MCF 10A (cell line): ENCODE measurements around the gene CPT1B. TPM values are rescaled to one million over a fixed set of nuclear protein-coding genes. Genes with fewer than 3 reads are reported as not detected.
A peak's percentile ranks its signal among the peaks of the same experiment; 100 is the strongest.

ENCODE experiments used
- BruUV-seq: library from RNA; stranded (reverse); fragments of 400-500 nt; replicated peaks from 2 replicates; lab custom pipeline; 2021; lab: Mats Ljungman, UMichigan
- CTCF ChIA-PET: fragments of 300-600 bp; sonication (Branson Sonifier 250); formaldehyde crosslinking; extraction: SDS; loops from one replicate; lab custom pipeline; 2021; ENCODE audit warnings: antibody characterized with exemption, inconsistent platforms; lab: Yijun Ruan, JAX
- POLR2A ChIA-PET: fragments of 300-600, 350-650 bp; sonication (Branson Sonifier 250); formaldehyde crosslinking; extraction: SDS; loops from one replicate; lab custom pipeline; 2020; ENCODE audit warnings: antibody characterized with exemption, inconsistent platforms; lab: Yijun Ruan, JAX
- DNase-seq: peaks from one replicate; pipeline ENCODE4 v3.0.0-alpha.2; 2018; ENCODE audit not compliant: unreplicated experiment
- H3K27ac Mint-ChIP-seq: one replicate; pipeline ENCODE4 v1.8.0; 2022; ENCODE audit warnings: mild to moderate bottlenecking, low read depth, mixed read lengths; ENCODE audit not compliant: unreplicated experiment
- H3K27me3 Mint-ChIP-seq: one replicate; pipeline ENCODE4 v1.8.0; 2022; ENCODE audit warnings: mixed read lengths; ENCODE audit not compliant: insufficient read depth, unreplicated experiment
- H3K36me3 Mint-ChIP-seq: one replicate; pipeline ENCODE4 v1.8.0; 2022; ENCODE audit warnings: mild to moderate bottlenecking, moderate library complexity, mixed read lengths; ENCODE audit not compliant: insufficient read depth, unreplicated experiment
- H3K4me1 Mint-ChIP-seq: one replicate; pipeline ENCODE4 v1.8.0; 2022; ENCODE audit warnings: mixed read lengths; ENCODE audit not compliant: insufficient read depth, unreplicated experiment
- H3K4me3 Mint-ChIP-seq: one replicate; pipeline ENCODE4 v1.8.0; 2022; ENCODE audit warnings: mild to moderate bottlenecking, moderate library complexity, mixed read lengths; ENCODE audit not compliant: unreplicated experiment
- H3K9me3 Mint-ChIP-seq: one replicate; pipeline ENCODE4 v1.8.0; 2022; ENCODE audit warnings: mixed read lengths; ENCODE audit not compliant: unreplicated experiment
- CTCF ChIP-seq: fragments of 200-600 bp; IDR thresholded peaks from one replicate; pipeline ENCODE4 v1.8.0; 2022; ENCODE audit warnings: antibody characterized with exemption, mild to moderate bottlenecking; ENCODE audit not compliant: unreplicated experiment
- intact Hi-C: fragments of 100-400 bp; cut with micrococcal nuclease; formaldehyde crosslinking; loops from 2 replicates; pipeline ENCODE4 v1.14.1; 2022
- total RNA-seq: library from RNA; stranded (reverse); gene quantifications from 2 replicates; pipeline ENCODE4 v1.2.3, GENCODE V29; 2022

Gene CPT1B
- total RNA-seq, 1 experiment from 2014 or later, result 52.2 TPM

GRCh38 chr22:50622723-50623327, 44.6 kb upstream of the CPT1B start:
- peaks cover 10% of the 10 kb centered on the region for H3K36me3 Mint-ChIP-seq
- peak overlapping the region; percentile 68 for H3K4me3 Mint-ChIP-seq
- peaks cover 31% of the 10 kb centered on the region for H3K4me1 Mint-ChIP-seq
- H3K27ac Mint-ChIP-seq, result peak overlapping the region; percentile 47
- intact Hi-C loops, result loop anchor here (5.0 kb wide), 2 partner anchors 116 to 371 kb away; partner anchors contain the start of genes HDAC10, LMF2 and NCAPH2
- no peak for TF ChIP-seq CTCF
- H3K27me3 Mint-ChIP-seq, result no peaks in the 10 kb centered on the region
- POLR2A ChIA-PET, result interaction anchor here (1.1 to 3.3 kb wide), 10 partner anchors 39 to 379 kb away, joined by 3 to 74 read pairs (median 8); partner anchors contain the start of genes CHKB, LMF2, NCAPH2 and SCO2
- H3K9me3 Mint-ChIP-seq, result no peaks in the 10 kb centered on the region
- DNase-seq, result peak; percentile 74
- BruUV-seq, result no TSS peak
- CTCF ChIA-PET, result interaction anchor here (0.6 to 5.8 kb wide), 6 partner anchors 42 to 281 kb away, joined by 3 to 46 read pairs (median 6); no protein-coding TSS in a partner anchor

- peak; percentile 41 for DNase-seq
- Mint-ChIP-seq H3K9me3 (no peaks in the 10 kb centered on the region), H3K27ac (peak overlapping the region; percentile 47), H3K4me1 (peaks cover 31% of the 10 kb centered on the region), H3K4me3 (peak overlapping the region; percentile 68), H3K36me3 (peaks cover 10% of the 10 kb centered on the region), H3K27me3 (no peaks in the 10 kb centered on the region)
- TF ChIP-seq CTCF, result no peak
- no TSS peak for BruUV-seq
- intact Hi-C loops, result loop anchor here (2.0 to 5.0 kb wide), 5 partner anchors 39 to 370 kb away; partner anchors contain the start of genes CHKB, HDAC10, LMF2 and NCAPH2
- POLR2A ChIA-PET, result interaction anchor here (0.6 to 3.3 kb wide), 22 partner anchors 12 to 378 kb away, joined by 3 to 74 read pairs (median 5); partner anchors contain the start of genes CHKB, HDAC10, LMF2 and NCAPH2
- CTCF ChIA-PET, result interaction anchor here (0.6 to 3.4 kb wide), 13 partner anchors 10 to 281 kb away, joined by 3 to 13 read pairs (median 4); partner anchors contain the start of genes LMF2 and NCAPH2
Measured at GRCh38 chr22:50621948-50622722, 43.9 kb upstream of the CPT1B start.

GRCh38 chr22:50621356-50621880, 43.2 kb upstream of the CPT1B start:
- peaks cover 10% of the 10 kb centered on the region for H3K36me3 Mint-ChIP-seq
- TSS peak; percentile 19 for BruUV-seq
- H3K4me3 Mint-ChIP-seq, result peak overlapping the region; percentile 68
- POLR2A ChIA-PET, result interaction anchor here (0.6 to 3.3 kb wide), 28 partner anchors 12 to 377 kb away, joined by 3 to 74 read pairs (median 5); partner anchors contain the start of genes CHKB, HDAC10, KLHDC7B and LMF2
- H3K27ac Mint-ChIP-seq, result no peak overlapping the region
- TF ChIP-seq CTCF, result no peak
- intact Hi-C loops, result loop anchor here (2.0 to 5.0 kb wide), 5 partner anchors 39 to 369 kb away; partner anchors contain the start of genes CHKB, HDAC10, LMF2 and NCAPH2
- H3K27me3 Mint-ChIP-seq, result no peaks in the 10 kb centered on the region
- no peaks in the 10 kb centered on the region for H3K9me3 Mint-ChIP-seq
- peaks cover 27% of the 10 kb centered on the region for H3K4me1 Mint-ChIP-seq
- DNase-seq, result peak; percentile 33
- CTCF ChIA-PET, result interaction anchor here (0.7 to 3.4 kb wide), 26 partner anchors 9 to 369 kb away, joined by 3 to 17 read pairs (median 4); partner anchors contain the start of genes LMF2, NCAPH2, SCO2 and SYCE3
